HG02884 (cell line): ENCODE measurements around the gene TADA1.

Source experiments
- ATAC-seq: cut with Tn5 transposase; IDR thresholded peaks from one replicate; pipeline ENCODE4 v1.9.1; 2021; ENCODE audit warnings: mild to moderate bottlenecking, moderate library complexity; ENCODE audit not compliant: unreplicated experiment

TADA1 gene, protein sequence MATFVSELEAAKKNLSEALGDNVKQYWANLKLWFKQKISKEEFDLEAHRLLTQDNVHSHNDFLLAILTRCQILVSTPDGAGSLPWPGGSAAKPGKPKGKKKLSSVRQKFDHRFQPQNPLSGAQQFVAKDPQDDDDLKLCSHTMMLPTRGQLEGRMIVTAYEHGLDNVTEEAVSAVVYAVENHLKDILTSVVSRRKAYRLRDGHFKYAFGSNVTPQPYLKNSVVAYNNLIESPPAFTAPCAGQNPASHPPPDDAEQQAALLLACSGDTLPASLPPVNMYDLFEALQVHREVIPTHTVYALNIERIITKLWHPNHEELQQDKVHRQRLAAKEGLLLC

DNA sequence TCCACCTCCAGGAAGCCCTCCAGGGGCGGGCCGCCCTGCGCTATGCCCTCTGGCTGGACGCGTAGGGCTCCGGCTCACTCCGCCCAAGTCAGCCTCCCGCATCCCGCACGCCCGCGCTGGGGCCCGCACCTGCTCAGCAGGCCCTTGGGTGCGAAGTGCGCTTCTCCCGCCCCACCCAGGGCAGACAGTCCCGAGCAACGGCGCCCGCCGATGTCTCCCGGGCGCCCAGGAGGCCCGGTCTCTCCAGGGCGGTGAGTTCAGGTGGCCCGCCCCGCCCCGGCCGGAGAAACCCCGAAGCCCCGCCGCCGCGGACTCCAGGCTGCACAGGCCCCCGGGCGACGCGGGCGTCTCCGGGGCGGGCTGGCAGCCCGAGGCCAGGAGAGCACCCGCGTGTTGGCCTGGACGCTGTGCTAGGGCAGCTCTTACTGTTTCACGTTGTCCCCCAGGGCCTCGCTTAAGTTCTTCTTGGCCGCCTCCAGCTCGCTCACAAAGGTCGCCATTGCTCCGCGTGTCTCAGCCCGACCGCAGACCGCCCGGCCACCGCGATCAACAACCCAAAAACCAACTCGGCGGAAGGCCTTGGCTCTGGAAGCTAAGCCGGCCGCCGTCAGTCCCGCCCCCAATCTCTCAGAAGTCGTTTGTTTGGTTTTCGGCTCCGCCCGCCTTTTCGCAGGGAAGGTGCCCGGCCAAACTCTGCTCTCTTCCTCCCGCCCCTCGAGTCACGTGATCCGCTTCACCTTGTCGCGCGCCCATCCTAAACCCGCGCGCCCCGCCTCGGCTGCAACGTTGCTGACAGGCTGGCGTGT lies at the start of gene TADA1:
TSS of gene TADA1 (minus strand) at position 531 of the 806 bp plus-strand sequence. CDS start at position 500, 31 bp downstream.
- peak; percentile 88 for ATAC-seq

DNA sequence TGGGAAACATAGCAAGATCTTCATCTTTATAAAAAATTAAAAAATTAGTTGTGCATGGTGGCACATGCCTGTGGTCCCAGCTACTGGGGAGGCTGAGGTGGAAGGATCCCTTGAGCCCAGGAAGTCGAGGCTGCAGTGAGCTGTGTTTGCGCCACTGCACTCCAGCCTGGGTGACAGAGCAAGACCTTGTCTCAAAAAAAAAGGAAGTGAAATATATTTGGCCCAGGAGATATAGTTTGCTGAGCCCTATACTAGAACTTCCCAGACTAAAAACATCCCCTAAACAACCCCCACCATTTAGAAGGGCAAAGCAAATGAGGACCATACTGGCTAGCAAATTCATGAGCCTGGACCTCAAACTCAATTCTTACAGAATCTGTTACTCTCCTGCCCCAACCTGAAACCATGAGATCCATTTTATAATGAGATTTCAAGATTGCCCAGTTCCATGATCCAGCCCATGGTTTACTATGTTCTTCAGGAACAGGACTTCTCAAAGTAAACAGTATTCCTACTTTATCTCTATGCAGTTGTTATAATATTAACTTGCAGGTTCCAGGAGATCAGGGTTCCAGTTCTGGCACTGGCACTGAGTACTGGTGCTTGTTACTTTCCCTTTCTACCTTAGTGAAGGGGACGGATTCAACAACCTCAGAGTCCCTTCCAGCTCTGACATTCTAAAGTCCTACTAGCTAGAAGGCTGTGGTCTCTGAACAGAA lies 48.9 kb upstream of the TADA1 start:
- peak; percentile 81 for ATAC-seq

DNA sequence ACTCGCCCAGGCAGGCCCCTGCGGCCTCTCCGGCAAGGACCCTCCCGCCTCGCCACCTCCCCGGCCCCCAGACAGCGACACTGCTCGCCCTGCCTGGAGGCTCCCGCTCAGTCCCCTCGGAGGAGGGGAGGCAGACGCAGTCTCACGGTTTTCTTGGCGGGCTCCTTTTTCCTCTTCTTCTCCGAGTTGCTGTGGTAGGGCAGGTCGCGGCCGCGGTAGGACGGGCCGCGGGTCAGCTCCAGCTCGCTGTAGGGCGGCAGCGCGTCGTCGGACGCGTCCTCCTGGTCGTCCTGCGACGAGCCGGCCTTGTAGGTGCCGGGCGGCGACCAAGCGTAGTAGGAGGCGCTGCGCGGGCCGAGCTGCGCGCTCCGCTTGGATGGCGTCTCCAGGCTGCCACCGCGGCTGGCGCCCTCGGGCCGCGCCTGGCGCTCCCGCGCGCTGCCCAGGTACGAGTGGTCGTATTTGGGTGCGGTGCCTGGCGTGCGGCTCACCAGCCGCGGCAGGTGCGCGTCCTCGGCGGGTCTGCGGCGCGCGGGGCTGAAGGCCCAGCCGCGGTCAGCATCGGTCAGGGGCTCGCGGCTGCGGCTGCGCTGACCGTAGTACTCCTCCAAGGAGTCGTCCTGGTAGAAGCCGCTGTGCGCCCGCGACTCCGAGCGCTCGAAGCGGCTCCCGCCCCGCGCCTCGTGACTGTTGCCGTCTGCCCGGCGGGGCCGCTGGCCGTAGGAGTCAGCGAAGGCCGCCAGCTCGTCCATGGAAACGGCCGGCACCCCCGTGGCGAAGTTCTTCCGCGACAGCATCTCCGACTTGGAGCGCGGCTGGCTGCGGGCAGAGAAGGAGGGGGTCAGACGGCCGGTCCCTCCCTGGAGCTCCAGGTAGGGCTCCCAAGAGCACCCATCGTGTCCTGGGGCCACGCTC lies 44.8 kb upstream of the TADA1 start:
- ATAC-seq = no peak

DNA sequence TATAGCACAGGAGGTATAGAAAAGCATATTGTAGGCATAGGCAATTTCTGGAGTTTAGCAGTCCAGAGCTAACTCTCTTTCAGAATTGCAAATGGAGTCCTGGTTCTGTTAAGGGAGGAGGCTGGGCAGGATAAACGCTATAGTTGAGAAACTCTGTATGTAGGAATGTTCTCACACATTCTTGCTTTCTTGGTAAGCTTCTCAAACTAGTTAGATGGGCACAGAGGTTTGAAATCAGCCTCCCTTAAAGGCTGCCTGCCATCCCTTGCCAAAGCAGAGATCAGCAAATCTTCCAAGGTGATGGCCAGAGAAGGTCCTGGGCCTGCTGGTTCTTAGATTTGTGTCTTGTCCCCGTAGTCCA lies 42.9 kb upstream of the TADA1 start:
- ATAC-seq = no peak

DNA sequence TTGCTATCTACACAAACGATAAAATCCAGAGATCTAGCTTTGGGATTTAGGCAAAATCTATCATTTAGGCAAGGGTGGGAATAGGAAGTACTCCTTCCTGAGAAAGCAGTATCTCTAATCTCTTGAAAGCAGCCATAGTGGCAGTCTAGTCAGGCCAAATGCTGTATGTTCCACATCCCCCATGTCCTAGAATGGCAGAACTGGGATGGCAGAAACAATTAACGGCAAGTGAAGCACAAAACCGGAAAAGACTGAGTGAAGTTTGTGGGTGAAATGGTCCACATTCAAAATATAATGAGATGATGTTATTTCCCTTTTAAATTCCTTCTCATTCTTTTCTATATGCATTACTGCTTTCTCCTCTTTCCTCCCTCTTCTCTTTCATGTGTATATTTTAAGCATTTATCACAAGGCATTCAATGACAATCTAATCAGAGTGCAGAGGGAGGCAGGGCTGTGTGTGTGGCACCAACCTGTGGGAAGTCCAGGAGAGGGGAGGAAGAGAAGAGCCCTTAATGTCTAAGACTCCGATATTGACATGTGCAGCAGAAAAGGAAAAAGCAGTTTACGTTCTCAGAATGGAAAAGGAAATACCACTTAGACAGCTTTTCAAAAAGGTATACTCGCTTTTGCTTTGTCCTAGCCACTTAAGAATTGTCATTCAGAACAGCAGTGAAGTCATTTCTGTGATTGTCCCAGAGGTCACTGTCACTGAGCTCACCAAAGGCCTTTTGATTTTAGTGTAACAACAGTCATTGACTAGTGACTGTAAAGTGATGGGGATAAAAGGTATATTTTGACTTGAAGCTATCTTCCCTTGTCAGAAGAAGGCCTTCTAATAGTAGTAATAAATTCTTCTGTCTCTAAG lies 42.3 kb upstream of the TADA1 start:
- no peak for ATAC-seq

DNA sequence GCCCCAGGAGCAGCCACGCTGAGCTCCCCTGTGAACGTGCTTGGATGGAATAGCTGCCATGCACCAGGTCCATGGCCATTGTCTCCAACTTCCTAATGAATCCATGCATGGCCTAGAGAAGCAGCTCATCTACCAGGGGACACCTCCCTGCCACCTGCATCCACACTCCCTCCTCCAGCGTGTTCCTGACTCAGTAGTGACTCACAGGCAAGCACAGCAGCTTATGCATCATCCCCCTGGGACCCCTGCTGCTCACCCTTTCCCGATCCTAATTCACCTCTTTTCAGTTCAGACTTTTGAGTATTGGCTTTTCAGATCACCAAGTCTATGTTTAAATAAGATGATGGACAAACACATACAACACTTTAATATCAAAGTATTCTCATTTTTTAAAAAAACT lies 39.9 kb upstream of the TADA1 start:
- no peak for ATAC-seq

DNA sequence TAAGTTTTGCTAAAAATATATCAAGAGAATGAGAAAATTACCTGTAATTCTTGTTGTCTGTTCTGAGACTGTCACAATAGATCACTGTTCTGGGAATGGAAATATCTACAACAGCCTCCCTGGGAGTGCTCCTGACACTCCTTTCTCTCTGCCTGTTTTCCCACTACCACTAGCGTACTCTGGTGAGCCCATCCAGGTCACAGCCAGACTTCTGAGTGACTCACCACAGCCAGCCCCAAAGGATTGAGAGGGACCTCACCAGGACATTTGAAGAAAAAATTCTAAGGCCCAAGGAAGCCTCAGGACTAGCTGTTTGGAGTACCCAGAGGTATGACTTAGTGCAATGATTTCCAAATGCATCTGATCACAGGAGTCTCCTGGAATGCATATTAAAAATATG lies 39.0 kb upstream of the TADA1 start:
- ATAC-seq = no peak

DNA sequence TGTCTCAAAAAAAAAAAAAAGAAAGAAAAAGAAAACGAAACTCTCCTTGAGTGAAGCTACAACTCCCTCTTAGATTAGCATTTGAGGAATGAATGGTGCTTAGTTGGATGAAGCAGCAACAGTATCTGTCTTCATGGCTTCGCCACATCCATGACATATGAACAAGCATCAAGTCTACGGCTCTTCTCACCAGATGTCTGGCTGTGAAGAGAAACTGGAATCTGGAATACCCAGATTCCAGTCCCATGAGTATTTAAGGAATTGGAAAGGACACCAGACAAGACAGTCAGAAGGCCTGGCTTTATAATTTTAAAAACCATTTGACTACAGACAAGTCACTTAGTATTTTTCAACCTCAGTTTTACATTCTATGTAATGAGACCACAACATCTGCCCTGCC lies 38.0 kb upstream of the TADA1 start:
- no peak for ATAC-seq

DNA sequence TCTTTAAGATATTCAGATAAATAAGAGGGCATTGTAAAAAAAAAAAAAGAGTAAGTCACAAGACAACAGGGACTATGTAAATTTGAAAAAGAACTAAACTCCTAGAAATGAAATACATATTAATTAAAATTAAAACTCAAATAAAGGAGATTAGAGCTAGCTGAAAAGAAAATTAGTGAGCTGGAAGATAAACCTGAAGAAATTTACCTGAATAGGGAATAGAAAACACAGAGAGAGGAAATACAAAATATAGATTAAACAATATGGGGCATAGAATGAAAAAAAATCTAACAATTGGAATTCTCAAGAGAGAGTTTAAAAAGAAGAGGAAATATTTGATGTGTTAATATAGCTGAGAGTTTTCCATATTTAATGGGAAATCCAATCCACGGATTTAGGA lies 35.6 kb upstream of the TADA1 start:
- no peak for ATAC-seq

DNA sequence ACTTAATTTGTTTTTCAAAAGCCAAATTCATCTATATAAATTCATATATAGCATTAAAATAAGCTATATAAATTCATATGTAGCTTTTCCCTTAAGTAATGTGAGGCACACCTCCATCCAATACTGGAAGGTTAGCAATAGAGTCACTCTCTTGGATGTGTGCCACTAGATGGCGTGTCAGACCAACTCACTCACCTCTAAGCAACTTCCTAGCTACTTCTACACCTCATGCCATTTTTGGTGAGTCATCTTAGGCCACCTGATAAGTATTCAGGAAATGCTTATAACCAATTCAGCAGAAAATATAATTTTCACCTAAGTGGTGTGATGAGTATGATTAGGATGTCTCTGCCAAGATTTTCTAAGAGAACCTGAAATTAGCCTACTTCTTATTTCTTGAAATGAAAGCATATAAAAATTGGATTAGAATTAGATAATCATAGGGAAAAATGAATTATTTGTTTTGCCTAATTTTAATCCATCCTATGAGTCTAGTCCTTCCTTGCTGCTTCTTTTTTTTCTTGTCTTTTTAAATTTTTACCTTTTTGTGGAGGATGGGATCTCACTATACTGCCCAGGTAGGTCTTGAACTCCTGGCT lies 34.4 kb upstream of the TADA1 start:
- peak; percentile 99 for ATAC-seq

DNA sequence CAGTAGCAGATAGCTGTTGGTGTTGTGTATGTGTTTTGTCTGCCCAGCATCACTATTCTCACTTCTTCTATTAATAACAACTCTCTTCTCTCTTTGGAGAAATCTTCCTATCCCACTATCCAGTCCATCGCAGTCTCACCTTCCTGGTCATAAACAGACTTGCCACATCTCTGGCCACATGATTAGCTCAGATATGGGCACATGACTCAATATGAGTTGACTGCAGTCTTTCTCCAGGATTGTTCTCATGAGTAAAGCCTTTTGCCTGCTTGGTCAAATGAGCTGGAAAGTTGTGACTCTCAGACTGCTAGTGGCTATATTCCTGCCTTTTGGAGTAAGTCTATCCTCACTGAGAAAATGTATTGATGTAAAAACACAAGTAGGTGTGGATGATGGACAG lies 32.9 kb upstream of the TADA1 start:
- ATAC-seq = no peak

DNA sequence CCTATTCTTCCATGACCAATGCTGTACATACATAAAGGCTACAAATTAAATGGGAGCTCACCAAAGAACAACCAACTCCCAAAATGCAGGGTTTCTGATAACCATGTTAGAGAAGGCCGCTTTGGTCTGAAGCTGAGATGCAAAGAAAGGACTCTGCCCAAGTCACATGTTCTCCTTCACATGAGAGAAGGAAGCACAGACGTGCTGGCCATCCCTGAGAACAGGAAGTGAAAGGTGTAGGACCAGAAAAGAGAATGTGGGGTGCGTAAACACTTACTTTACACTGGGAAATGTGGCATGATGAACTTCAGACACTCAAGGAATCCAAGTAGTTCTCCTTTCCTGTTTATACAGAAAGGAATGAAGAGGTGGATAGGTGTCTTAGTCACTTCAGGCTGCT lies 31.7 kb upstream of the TADA1 start:
- no peak for ATAC-seq

DNA sequence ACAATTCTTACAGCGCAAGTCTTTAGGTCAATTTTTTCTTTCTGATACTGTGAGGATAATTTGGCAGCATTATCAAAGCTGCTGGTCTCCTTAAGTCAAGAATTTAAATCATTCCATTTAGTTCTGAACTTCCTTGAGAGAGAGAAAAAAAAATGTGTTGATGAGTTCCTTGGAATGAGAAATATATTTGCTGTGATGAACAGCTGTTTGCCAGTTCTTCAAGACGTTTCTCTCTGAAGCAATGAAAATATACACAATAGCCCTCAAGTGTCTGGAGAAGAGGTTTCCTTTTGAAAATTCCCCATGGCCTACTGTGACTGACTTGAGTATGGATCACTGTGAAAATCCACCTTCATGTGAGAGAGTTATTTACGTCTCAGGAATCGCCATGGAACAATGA lies 31.0 kb upstream of the TADA1 start:
- ATAC-seq = no peak

DNA sequence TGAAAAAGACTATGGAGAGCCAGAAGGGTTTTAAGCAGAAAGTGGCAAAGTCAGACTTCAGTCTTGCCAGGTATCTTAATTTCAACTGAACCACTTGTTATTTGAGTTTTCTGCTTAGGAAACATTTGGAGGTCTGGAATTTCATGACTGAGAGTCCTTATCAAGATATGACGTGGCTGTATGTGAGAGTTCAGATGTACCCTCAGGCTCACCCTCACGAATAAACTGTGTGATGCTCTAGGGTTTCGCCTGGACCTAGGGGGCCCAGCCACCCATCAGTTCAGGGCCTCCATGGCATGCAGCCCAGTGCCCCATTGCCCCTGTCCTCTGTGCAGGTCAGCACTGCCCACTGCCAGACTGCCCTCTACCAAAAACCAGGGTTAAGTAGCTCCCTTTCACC lies 30.6 kb upstream of the TADA1 start:
- ATAC-seq = no peak

DNA sequence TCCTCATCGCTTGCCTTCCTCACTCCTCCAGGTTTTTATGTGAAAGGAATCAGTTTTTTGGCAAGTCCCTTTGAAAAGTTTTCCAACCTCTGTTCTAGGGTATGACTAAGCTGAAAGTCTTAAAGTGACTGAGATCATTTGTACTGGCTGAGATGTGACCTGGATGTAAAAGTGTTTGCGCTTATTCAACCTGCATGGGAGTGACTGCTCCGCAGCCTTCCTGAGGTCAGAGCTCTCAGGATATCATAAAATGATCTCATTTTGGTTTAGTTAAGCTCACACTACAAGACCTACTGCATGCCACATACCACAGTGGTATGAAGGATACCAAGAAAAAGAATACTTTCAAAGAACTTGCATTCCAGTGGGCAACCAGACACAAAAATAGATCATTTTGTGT lies 29.8 kb upstream of the TADA1 start:
- ATAC-seq = no peak

DNA sequence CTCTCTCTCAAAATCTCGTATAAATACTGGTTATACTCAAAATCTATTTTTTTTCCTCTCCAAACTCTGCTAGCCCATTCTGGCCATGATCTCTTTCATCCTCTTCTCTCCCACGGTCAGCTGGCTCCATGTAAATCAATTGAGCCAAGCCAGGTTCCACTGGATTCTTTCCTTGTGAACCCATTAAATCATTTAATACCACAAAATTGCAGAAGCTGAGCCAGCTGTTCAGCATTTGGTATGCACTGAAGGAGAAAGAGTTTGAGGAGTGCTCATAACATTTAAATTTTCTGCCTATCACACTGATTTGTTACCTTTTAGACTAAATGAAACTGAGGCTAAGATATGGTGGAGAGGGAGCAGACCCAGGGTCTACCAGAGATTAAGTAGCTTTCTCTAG lies 29.1 kb upstream of the TADA1 start:
- ATAC-seq = no peak

DNA sequence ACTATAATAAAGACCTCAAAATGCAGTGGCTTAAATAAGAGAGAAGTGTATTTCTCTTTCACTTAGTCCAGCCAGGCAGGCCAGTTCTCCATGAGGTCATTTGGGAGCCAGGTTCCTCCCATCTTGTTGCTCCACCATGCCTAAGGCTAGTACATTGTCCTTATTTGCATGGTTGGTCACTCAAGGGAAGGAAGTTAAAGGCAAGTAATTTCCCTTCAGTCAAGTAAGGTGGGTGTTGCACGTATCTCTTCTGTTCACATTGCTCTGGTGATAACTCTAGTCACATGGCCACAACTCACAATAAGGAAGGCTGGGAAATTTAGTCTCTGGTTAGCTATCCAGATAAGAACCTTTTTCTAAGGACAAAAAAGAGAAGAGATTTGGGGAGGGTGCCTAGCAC lies 27.2 kb upstream of the TADA1 start:
- ATAC-seq = no peak

DNA sequence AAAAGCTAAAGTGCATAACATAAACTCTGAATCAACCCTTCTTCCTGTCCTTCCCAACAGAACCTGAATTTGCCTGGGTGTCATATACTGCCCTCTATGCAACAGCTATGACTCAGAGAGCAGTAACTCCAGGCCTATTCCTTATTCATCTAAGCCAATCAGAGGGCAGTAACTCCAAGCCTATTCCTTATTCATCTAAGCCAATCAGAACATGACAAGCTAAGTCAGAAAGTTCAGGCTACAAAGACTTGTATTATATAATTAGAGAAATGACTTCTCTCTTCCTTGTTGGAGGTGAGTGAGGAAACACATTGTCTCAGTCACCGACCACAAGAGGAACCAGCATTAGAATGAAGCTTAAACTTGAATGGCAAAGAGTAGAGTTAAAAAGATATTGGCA lies 26.2 kb upstream of the TADA1 start:
- ATAC-seq = no peak

DNA sequence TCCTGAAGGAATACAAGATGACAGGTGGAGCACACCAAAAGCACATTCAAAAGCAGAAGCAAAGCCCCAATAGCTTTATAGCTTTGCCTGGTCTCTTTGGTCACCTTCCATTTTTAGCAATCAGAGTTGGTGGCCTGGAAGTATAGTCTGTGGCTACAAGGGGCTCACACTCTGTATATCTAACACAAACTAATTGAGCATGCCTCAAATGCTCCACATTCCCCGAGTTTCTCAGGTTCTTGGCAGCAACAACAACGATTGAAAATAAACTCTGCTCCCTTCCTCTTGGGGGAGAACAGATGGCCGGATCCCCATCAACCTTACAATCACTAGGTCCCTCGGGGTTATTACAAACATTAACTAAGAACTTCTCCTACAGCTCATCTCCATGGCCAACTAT lies 24.9 kb upstream of the TADA1 start:
- no peak for ATAC-seq
